HG03442 (cell line): Measurements from ENCODE around the gene SPAG8.
A peak's percentile ranks its signal among the peaks of the same experiment; 100 is the strongest.

Experiments used
- ATAC-seq: cut with Tn5 transposase; IDR thresholded peaks from one replicate; pipeline ENCODE4 v1.9.1; 2021; ENCODE audit warnings: mild to moderate bottlenecking, moderate library complexity; ENCODE audit not compliant: unreplicated experiment

The SPAG8 gene

GRCh38 chr9:35811381-35812024, 559 bp downstream of the SPAG8 start:
- ATAC-seq: no peak

- ATAC-seq: no peak
Observed at GRCh38 chr9:35810122-35810521, 1.9 kb downstream of the SPAG8 start.

DNA sequence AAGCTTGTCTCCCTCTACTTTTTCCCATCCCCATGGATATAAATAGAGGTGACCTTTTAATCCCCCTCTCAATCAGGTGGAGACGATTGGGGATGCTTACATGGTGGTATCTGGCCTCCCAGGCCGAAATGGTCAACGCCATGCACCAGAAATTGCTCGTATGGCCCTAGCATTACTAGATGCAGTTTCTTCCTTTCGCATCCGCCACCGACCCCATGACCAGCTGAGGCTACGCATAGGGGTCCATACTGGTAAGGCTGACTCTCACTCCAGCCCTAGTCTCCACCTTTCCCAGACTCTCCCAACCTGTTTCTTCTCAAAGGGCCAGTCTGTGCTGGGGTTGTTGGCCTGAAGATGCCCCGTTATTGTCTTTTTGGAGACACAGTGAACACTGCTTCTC, 3.6 kb downstream of the SPAG8 start:
- no peak for ATAC-seq

DNA sequence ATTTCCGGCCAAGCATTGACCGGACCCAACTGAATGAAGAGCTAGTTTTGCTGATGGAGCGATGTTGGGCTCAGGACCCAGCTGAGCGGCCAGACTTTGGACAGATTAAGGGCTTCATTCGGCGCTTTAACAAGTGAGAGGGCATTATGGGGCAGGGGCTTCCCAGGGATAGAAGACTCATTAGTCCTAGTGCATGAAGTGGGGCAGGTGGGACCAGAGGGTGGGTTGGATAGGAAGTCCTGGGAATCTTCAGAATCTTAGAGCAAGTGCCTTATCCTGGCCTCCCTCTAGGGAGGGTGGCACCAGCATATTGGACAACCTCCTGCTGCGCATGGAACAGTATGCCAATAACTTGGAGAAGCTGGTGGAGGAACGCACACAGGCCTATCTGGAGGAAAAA, 6.0 kb downstream of the SPAG8 start:
- ATAC-seq: no peak

DNA sequence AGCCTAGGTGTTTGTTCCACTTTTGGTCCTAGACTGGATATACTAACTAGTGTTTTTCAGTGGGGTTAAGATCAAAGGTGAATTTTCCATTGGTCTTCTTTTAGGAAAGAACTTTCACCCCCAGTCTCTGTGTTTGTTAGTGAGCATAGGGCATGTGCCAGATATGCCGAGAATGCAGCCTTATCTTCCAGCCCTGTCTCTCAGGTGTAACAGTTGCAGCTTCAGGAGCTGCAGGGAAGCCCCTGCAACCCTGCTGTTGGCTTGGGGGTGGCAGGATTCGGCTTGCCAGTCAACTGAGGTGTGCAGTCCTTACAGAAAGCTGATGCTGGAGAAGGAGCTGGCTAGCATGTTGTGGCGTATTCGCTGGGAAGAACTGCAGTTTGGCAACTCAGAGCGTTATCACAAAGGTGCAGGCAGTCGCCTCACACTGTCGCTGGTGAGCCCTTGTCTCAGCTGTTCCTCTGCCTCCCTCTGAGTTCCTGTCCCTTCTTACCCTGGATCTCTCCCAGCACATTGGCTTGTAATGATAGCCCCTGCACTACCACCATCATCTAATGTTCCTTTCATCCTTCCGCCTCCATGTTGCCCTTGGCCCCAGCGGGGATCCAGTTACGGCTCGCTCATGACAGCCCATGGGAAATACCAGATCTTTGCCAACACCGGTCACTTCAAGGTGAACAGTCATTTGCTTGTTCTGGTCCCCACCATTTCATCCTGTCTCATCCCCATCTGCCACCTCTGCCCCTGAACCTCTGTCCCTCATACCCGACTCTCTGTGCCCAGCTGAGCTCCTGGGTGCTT, 10.5 kb downstream of the SPAG8 start:
- no peak for ATAC-seq

DNA sequence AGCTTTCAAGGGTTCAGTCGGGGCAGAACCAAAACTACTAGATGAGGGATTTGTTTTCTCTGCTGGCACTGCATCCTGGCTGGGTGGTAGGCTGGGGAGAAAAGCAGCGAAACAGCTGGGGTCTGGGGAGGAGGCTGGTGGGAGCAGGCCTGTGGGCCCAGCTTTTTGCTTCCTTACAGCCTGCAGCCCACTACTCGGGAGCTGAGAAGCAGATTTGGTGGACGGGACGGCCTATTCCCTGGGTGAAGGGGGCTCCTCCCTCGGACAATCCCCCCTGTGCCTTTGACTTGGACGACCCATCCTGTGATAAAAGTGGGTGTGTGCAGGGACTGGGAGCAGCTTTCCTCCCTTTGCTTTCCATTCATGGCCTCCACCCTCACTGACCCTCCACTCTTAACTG, 11.5 kb downstream of the SPAG8 start:
- ATAC-seq: no peak

DNA sequence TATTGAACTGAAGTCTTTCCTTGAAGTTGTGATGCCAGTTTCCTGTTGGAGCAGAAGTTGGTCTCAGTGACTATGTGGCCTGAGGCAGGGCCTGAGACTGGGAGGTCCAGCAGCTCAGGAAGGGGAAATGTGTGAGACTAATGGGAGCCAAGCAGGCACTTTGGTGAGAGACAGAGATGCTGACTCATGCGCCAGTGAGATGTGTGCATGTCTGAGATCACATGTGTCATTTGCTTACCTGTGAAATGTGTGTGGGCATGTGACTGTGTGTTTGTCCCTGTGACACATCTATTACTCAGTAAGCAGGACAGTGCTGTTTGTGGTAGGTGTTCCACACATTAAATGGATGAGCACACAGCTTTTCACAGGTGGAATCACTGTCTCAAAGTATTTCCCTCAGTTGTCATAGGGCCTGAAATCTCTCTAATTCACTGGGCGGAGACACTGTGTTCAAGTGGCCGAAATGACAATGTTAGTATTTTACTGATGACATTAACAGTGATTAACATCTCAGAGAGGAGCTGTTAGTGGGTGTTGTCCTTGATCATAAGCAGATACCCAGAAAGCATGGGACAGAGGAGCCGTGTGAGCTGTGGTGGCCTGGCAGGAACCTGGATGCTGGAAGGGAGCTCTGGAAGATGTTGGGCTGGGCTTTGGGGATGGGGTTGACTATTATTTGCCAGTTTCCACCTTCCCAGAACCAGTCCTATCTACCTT, 13.2 kb downstream of the SPAG8 start:
- peak; percentile 66 for ATAC-seq

DNA sequence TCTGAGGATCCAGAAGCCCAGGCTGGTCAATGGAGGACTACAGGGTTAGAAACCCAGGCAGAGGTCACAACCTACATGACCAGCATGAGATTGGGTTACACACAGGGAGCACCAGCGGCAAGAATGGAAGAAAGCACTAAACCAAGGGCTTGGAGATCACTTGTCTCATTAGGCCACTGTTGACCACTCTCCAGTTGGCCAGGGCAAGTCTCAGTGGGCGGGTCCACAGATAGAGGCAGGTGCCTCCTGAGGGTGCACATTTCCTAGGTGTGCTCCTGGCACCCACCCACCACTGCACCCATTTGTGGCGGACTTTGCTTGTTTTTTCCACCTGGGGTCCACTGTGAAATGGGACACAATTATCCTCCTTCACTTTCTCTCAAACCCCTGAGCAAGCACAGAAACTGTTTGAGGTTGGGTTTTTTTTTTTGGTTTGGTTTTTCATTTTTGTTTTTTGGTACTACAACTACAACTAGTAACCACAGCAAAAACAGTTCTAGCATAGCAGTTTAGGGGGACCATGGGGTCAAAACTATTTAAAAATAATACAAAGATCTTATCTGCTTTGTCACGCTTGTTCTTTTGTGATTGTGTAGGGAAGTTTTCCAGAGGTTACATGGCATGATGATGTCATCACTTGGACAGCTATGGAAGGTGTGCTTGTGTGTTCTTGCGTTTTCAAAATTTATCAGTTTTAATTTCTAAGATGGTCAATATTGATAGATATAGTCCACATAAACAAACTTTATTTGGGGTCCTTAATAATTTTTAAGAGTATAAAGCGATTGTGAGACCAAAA, 14.6 kb downstream of the SPAG8 start:
- no peak for ATAC-seq

GRCh38 chr9:35795695-35796094, 16.4 kb downstream of the SPAG8 start:
- no peak for ATAC-seq

DNA sequence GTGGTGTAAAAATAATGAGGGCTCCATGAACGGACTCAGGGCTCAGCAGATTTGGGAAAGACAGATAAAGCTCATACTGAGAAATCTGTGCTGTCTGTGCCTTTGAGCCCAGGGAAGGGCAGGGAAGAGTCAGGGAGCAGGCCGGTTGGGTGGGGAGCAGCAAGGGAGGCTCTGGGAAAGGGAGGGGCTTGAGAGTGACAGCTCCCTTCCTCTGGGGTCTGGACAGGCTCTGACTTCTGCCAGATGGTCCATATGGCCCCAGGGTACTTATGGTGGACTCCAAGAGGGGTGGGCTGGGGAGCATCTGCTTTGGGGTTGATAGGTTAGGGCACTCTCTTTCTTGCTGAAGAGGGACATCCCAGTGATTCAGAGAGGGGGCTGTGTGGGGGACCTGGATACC, 18.6 kb downstream of the SPAG8 start:
- ATAC-seq: no peak

GRCh38 chr9:35792826-35793225, 19.2 kb downstream of the SPAG8 start:
- no peak for ATAC-seq

GRCh38 chr9:35792024-35792813, 19.8 kb downstream of the SPAG8 start:
- no peak for ATAC-seq

GRCh38 chr9:35791297-35791921, 20.7 kb downstream of the SPAG8 start, which contains the start of gene NPR2:
NPR2 (plus strand) TSS chr9:35791591; CDS start chr9:35792409, 818 bp downstream.
- no peak for ATAC-seq

DNA sequence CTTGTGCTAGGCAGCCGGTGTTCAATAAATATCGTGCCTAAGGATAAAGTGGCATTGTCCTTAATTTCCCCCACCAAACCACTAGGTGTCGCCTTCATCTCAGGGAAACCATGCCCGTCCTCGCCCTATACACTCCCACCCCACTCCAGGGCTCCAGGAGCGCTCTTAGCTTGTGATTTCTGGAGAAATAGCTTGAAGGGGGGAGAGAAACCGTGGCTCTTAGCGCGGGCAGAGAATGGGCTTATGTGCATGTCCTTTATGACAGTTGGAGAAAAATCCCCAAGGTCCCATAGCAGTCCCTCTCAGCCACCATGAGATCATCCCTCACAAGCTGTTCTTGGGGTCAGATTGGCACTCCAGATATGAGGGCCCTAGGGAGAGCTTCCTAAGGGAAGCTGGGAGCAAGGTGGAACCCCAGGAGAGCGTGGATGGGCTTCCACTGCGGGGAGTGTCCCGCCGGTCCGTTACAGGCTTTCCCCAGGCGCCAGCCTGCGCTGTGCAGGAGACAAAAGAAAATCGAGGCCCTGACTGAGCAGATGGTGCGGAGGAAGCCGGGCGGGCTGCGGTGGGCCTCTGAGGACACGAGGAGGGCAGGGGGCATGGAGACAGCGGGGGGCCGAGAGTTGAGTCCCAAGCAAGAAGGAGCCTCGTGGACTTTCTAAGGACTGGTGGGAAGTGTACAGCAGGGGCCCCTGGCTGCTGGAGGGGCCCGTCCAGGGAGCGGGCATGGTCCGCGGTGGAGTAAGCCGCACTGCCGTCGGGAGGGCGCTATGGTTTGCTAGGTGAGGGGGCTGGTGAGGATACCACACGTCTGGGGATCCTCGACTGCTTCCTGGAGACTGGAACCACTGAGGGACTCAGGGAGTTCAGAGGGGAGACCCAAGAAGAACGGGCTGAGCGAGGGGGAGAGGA, 21.4 kb downstream of the SPAG8 start:
- ATAC-seq: no peak

- no peak for ATAC-seq
Observed at GRCh38 chr9:35790025-35790384, 22.1 kb downstream of the SPAG8 start.

GRCh38 chr9:35789541-35789940, 22.5 kb downstream of the SPAG8 start:
- no peak for ATAC-seq

GRCh38 chr9:35783418-35783817, 28.6 kb downstream of the SPAG8 start:
- no peak for ATAC-seq

DNA sequence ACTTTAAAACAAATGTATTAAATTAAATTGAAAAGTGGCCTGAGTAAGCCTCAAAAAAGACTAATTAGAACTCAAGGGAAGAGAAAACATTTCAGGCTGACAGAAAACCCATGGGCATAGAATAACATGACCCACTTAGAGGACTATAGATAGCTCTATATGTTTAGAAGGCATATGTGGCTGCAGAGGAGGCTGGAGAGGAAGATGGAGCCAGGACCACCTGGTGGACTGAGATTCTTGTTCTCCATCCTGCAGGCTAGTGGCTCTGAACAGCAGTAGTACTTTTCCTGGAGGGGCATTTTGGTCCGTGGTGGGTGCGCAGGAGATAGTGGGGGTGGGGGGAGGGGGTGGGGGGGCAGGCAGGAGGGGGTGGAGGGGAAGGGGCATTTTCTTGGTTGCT, 31.0 kb downstream of the SPAG8 start:
- no peak for ATAC-seq

GRCh38 chr9:35778496-35778895, 33.6 kb downstream of the SPAG8 start:
- no peak for ATAC-seq
